SK-N-MC (cell line): Measurements from ENCODE around the gene FOXS1.
"Not testable (repeated sequence)": the region's sequence is repeated elsewhere in the genome, so short reads cannot be mapped to it uniquely, and the experiment has no call there.

Experiments used
- EZH2 ChIP-seq: fragments of 200-600 bp; sonication (generic); IDR thresholded peaks from one replicate; pipeline ENCODE4 v1.6.1; 2017; ENCODE audit warnings: antibody characterized with exemption
- FOXP2 ChIP-seq: optimal IDR thresholded peaks from 2 replicates; pipeline ENCODE3; 2011; ENCODE audit warnings: mild to moderate bottlenecking, moderate library complexity; ENCODE audit not compliant: insufficient read depth; ENCODE audit errors: extremely low read length, control extremely low read depth
- POLR2AphosphoS5 ChIP-seq: IDR thresholded peaks from 2 replicates; pipeline ENCODE4 v1.6.1; 2012; ENCODE audit warnings: mild to moderate bottlenecking, low read depth, low read length, borderline replicate concordance

DNA sequence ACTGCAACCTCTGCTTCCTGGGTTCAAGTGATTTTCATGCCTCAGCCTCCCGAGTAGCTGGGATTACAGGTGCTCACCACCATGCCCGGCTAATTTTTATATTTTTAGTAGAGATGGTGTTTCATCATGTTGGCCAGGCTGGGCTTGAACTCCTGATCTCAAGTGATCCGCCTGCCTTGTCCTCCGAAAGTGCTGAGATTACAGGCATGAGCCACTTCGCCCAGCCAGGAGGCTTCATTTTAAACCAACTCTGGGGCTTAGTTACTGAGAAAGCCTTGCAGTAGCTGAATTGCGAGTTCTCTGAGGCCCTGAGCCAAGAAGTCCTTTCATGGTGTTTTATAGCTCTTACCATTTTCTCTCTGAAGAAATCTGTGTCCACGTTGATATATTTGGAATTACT, 31.3 kb downstream of the FOXS1 start:
- TF ChIP-seq POLR2AphosphoS5, EZH2, FOXP2: not testable (repeated sequence)
